ENCODE measurements around the gene PAK1IP1.
"Not testable (repeated sequence)": the region's sequence is repeated elsewhere in the genome, so short reads cannot be mapped to it uniquely, and the experiment has no call there.

Gene PAK1IP1, protein sequence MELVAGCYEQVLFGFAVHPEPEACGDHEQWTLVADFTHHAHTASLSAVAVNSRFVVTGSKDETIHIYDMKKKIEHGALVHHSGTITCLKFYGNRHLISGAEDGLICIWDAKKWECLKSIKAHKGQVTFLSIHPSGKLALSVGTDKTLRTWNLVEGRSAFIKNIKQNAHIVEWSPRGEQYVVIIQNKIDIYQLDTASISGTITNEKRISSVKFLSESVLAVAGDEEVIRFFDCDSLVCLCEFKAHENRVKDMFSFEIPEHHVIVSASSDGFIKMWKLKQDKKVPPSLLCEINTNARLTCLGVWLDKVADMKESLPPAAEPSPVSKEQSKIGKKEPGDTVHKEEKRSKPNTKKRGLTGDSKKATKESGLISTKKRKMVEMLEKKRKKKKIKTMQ

GRCh38 chr6:10694302-10695085 lies at the start of gene PAK1IP1, which contains the start of gene C6orf52:
Gene PAK1IP1, plus strand, starts transcription at chr6:10694972. Its CDS starts 14 bp downstream, at chr6:10694986.
Gene C6orf52, minus strand, starts transcription at chr6:10694616. Its CDS starts 7,066 bp downstream, at chr6:10687550.
- peak; percentile 79 to 84 for DNase-seq (ENCODE audit: low read depth in 2 of 2)

GRCh38 chr6:10655508-10656055 lies 39.2 kb upstream of the PAK1IP1 start:
- DNase-seq (ENCODE audit: low read depth in 2 of 2) = no peak

DNA sequence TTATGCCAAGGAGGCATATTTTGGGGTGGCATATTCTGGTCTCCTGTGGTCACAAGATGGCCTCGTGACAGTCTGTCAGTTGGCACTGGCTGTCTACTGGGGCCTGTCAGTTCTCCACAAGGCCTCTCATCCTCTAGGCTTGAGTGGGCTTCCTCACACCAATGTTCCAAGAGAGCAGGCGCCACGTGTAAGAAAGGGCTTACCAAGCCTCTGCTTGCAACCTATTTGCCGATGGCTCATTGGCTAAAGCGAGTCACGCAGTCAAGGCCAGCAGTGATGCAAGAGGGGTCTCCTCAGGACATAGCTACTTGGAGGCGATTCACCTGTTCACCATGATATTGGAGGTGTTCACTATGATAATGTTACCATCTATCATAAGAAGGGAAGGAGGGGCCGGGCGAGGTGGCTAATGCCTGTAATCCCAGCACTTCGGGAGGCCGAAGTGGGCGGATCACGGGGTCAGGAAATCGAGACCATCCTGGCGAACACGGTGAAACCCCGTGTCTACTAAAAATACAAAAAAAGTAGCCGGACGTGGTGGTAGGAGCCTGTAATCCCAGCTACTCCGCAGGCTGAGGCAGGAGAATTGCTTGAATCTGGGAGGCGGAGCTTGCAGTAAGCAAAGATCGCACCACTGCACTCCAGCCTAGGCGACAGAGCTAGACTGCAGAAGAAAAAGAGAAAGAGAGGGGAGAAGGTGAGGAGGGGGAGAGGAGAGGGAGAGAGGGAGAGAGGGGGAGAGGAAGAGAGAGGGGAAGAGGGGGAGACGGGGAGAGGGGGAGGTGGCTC lies 35.7 kb upstream of the PAK1IP1 start:
- no peak for DNase-seq (ENCODE audit: low read depth in 2 of 2)

DNA sequence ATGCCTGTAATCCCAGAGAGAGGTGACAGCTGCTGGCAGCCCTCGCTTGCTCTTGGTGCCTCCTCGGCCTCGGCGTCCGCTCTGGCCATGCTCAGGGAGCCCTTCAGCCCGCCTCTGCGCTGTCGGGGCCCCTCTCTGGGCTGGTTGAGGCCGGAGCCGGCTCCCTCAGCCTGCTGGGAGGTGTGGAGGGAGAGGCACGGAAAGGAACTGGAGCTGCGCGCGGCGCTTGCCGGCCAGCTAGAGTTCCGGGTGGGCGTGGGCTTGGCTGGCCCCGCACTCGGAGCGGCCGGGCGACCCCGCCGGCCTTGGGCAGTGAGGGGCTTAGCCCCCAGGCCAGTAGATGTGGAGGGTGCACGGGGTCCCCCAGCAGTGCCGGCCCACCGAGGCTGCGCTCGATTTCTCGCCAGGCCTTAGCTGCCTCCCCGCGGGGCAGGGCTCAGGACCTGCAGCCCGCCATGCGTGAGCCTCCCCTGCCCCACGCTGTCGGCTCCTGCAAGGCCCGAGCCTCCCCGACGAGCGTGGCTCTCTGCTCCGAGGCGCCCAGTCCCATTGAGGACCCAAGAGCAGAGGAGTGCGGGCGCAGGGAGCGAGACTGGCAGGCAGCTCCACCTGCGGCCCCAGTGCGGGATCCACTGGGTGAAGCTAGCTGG lies 34.9 kb upstream of the PAK1IP1 start:
- DNase-seq (ENCODE audit: low read depth in 2 of 2) = no peak

DNA sequence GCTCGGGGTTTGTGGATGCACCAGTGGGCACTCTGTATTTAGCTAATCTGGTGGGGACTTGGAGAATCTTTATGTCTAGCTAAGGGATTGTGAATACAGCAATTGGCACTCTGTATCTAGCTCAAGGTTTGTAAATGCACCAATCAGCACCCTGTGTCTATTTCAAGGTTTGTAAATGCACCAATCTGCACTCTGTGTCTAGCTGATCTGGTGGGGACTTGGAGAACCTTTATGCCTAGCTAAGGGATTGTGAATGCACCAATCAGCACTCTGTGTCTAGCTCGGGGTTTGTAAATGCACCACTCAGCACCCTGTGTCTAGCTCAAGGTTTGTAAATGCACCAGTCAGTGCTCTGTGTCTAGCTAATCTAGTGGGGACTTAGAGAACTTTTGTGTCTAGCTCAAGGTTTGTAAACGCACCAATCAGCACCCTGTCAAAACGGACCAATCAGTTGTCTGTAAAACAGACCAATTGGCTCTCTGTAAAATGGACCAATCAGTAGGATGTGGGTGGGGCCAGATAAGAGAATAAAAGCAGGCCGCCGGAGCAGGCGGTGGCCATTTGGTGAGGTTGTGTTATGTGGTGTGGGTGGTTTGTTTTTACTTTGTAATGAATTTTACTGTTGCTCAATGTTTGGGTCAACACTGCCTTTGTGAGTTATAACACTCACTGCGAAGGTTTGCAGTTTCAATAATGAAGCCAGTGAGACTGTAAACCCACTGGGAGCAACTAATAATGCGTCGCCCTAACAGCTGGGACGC lies 34.2 kb upstream of the PAK1IP1 start:
- DNase-seq (ENCODE audit: low read depth in 2 of 2) = not testable (repeated sequence)

DNA sequence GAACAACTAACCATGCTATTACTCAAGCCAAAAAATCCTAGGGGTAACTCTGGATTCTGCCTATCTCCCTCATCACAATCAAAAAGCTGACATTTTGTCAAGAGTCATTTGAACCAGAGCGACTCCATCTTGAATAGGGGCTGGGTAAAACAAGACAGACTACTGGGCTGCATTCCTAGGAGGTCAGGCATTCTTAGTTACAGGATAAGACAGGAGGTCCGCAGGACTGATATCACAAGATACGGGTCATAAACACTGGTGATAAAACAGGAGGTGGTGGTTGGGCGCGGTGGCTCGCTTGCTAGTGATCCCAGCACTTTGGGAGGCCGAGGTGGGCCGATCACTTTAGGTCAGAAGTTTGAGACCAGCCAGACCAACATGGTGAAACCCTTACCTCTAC lies 32.6 kb upstream of the PAK1IP1 start:
- DNase-seq (ENCODE audit: low read depth in 2 of 2) = no peak

- DNase-seq (ENCODE audit: low read depth in 2 of 2) = no peak
Observed at GRCh38 chr6:10662742-10663141, 32.0 kb upstream of the PAK1IP1 start.

- DNase-seq (ENCODE audit: low read depth in 2 of 2) = not testable (repeated sequence)
Observed at GRCh38 chr6:10665595-10665994, 29.2 kb upstream of the PAK1IP1 start.

DNA sequence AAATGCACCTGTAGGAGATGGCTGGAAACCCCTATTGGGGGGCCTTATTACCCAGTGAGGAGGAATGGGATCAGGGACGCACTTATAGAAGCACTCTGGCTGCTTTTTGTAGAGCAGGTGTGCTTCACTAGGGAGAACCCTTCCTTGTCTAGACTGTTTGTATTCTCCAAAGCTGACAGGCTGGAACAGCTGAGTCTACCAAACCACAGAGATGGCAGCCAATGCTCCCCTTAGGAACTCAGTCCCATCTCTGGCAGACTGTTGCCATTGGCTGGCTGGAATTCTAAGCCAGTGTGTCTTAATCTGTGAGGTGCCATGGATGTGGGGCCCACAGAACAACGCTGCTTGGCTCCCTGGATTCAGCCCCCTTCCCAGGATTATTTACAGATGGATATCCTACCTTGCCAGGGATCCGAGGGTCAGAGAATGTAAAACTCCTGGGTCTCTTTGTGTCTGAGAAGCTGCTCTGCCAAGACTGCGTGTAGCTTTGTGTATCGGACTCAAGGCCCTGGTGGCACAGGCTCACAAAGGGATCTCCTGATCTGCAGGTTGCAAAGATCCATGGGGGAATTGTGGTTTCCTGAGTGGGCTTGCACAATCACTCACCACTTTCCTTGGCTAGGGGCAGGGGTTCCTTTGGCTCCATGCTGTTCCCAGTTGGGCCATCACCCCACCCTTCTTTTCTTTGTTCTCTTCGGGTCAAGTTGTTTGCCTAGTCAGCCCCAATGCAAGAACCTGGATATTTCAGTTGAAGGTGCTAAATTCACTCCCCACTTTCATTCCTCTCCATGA lies 26.4 kb upstream of the PAK1IP1 start:
- DNase-seq (ENCODE audit: low read depth in 2 of 2) = no peak

- no peak for DNase-seq (ENCODE audit: low read depth in 2 of 2)
Observed at GRCh38 chr6:10676403-10676802, 18.4 kb upstream of the PAK1IP1 start.

DNA sequence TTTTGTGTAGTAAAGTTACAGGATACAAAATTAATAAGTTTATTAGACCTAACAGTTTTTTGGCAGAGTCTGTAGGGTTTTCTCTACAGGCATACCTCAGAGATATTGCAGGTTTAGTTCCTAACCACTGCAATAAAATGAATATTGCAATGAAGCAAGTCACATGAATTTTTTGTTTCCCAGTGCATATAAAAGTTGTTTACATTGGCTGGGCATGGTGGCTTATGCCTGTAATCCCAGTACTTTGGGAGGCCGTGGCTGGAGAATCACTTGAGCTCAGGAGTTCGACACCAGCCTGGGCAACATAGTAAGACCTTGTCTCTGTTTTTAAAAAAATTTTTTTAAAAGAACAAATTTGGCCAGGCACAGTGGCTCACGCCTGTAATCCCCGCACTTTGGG lies 16.3 kb upstream of the PAK1IP1 start:
- no peak for DNase-seq (ENCODE audit: low read depth in 2 of 2)

DNA sequence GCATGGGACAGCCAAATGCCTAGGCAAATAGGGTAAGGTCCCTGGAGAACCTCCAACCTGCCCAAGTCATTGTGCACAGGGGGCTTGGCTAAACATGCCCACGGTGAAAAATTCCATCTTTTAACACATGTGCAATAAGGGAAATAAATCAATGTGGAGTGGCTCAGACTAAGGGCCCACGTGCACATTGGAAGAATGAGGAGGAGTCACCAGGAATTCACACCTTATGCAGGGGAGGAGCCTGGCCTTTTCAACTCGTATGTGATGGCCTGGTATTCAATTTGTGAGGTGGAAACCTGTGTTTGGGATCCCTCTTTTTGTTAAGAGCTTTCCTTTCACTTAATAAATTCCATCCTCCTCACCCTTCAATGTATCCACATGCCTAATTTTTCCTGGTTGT lies 13.0 kb upstream of the PAK1IP1 start:
- no peak for DNase-seq (ENCODE audit: low read depth in 2 of 2)

GRCh38 chr6:10682355-10682988 lies 12.3 kb upstream of the PAK1IP1 start:
- DNase-seq (ENCODE audit: low read depth in 2 of 2) = no peak

DNA sequence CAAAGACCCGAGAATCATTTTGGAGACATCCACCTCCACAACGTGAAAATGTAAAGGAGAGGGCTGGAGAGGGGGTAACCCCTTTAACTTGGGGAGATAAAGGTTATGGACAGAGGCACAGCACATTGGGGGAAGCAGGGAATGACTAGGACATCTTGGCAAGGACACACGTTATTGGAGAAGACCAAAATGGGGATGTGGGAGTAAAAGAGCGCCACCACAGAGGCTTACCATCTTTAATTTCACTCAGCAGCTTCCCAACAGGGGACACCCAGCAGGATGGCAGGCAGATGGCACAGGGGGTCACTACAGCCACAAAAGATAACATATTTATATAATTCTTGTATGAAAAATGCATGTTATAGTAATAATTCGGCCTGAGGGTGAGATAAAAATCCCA lies 10.2 kb upstream of the PAK1IP1 start:
- DNase-seq (ENCODE audit: low read depth in 2 of 2) = no peak

- DNase-seq (ENCODE audit: low read depth in 2 of 2) = no peak
Observed at GRCh38 chr6:10685092-10685915, 9.5 kb upstream of the PAK1IP1 start.

GRCh38 chr6:10686901-10687300 lies 7.9 kb upstream of the PAK1IP1 start:
- DNase-seq (ENCODE audit: low read depth in 2 of 2) = no peak

DNA sequence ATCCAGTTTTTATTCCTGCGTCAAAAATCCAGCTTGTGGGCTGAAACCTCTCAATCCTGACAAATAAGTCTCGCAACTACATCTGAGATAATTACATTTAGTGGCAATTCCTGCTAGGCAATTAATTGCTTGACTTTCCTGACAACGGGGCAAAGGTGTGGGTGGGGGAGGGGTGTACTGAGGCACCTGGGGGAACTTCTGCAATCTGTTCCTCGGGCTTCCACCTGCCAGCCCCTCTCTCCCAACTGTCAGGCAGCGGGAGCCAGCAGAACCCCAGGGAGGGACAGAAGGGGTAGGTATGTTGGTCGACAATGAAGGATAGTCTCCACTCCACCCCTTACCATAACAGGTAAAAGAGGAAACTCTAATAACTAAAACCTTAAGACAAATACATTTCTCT lies 7.2 kb upstream of the PAK1IP1 start:
- no peak for DNase-seq (ENCODE audit: low read depth in 2 of 2)

Measured in stimulated activated CD4-positive, alpha-beta T cell treated with anti-CD3 and anti-CD28 coated beads, Interleukin-1b, Interleukin-23, amount 100 ng/mL, for 1 hour (primary cell).